GM12865 (cell line): ENCODE results near the gene STON2.
"Not testable (repeated sequence)": the region's sequence is repeated elsewhere in the genome, so short reads cannot be mapped to it uniquely, and the experiment has no call there.

Source experiments
- DNase-seq: peaks from one replicate; pipeline ENCODE4 v3.0.0; 2010; ENCODE audit warnings: low read depth
- H3K4me3 ChIP-seq: 2 replicates; pipeline ENCODE4 v1.5.1; 2011; ENCODE audit warnings: mild to moderate bottlenecking, low read depth, low read length, control low read depth
- CTCF ChIP-seq: IDR thresholded peaks from 2 replicates; pipeline ENCODE4 v1.5.1; 2011; ENCODE audit warnings: low read length, control low read depth, low read depth, inconsistent platforms; ENCODE audit not compliant: insufficient read depth; ENCODE audit errors: missing control alignments

STON2 gene

DNA sequence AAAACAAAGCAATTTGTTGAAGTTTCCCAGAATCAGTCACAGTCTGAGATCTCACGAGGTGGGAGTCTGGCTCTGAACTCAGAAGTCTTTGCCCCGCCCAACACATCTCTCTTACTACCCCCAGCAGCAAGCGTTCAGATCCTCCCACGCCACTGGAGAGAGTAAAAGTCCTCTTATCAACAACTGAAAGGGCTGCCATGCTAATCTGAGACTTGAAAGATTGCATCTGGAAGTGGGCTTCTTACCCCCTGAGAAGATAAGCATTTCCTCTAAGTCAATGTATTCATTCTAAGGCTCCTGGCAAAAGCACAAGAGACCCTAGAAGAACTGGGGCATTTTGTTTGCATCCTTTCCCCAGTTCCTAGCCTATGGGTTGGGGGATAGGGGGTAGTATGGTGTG is 34.1 kb upstream of the STON2 start:
- no peak for TF ChIP-seq CTCF
- no peak for DNase-seq

GRCh38 chr14:81433378-81433777 is 33.3 kb upstream of the STON2 start:
- H3K4me3 ChIP-seq, result no peak overlapping the region
- no peak for TF ChIP-seq CTCF
- DNase-seq, result no peak

More for the DNA sequence above, 34.1 kb upstream of the STON2 start:
- no peak overlapping the region for H3K4me3 ChIP-seq

GRCh38 chr14:81432219-81432661 is 32.1 kb upstream of the STON2 start:
- no peak overlapping the region for H3K4me3 ChIP-seq
- no peak for TF ChIP-seq CTCF
- DNase-seq, result no peak

DNA sequence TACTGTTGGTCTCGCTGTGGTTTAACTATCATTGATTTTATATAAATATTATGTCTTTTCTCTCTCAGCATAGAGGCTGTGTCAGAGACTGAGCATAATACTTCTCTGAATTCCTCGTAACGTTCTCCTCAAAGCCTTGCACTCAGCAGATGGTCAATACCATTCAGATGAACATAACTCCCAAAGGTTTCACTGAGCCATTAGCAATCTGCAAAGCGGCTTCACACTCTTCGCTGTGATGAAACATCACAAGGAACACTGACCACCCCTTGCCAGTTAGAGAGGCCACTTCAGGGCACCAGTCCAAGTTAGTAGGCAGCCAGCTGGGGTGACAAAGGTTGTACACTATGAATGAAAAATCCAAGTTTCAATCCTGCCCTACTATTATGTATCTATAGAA is 30.1 kb upstream of the STON2 start:
- no peak for TF ChIP-seq CTCF
- no peak overlapping the region for H3K4me3 ChIP-seq
- no peak for DNase-seq

DNA sequence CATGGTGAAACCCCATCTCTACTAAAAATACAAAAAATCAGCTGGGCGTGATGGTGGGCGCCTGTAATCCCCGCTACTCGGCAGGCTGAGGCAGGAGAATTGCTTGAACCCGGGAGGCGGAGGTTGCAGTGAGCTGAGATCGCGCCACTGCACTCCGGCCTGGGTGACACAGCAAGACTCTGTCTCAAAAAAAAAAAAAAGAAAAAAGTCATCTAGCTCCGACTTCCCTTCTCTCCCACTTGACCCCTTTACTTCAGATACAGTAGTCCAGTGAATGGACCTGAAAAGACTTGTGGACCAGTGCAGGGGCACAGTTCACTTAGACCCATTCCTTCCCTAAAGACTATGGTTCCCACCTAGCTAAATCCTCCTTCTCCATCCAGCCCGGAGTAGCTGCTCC is 29.6 kb upstream of the STON2 start:
- DNase-seq, result not testable (repeated sequence)

DNA sequence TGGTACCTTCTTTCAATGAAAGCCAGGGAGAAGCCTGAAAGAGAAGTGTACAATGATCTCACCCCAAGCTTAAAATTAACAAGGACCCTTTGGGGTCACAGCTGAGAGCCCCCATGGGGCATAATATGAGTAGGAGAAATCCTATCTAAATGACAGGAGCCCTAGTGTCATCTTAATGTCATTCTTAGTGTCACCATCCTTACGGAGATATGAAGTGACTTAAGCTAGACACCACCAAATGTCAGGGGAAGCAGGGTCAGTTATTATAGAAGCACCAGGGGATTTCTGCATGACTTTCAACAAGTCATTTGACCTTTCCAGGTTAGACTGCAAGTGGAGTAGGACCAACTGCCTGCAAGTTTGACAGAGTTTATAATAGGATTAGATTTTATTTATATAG is 28.9 kb upstream of the STON2 start:
- TF ChIP-seq CTCF, result no peak
- H3K4me3 ChIP-seq, result no peak overlapping the region
- DNase-seq, result no peak

More for the DNA sequence above, 29.6 kb upstream of the STON2 start:
- not testable (repeated sequence) for H3K4me3 ChIP-seq

GRCh38 chr14:81427348-81428058 is 27.4 kb upstream of the STON2 start:
- no peak overlapping the region for H3K4me3 ChIP-seq
- TF ChIP-seq CTCF, result no peak
- no peak for DNase-seq

DNA sequence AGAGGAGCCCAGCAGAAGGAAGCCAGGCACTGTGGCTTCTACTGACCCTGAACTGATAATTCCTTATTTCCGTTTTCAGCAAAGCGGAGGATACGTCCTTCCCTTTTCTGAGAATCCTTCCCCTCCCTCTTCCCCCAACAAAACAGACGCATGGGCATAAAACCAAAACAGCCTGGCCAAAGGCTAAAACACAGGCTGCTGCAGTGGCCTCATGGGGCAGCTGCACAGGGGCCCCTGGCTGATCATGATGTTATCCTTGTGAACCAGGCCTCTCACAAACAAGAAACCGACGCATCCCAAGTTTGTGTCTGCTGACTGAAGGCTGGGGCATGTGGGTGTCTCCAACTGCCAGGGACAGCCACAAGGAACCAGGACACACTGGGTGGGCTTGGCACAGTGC is 23.4 kb upstream of the STON2 start:
- no peak for TF ChIP-seq CTCF
- no peak for DNase-seq

More for the DNA sequence above, 23.4 kb upstream of the STON2 start:
- no peak overlapping the region for H3K4me3 ChIP-seq
